NT2/D1 (cell line): ENCODE measurements around the gene PEAK1.

Experiments used
- SUZ12 ChIP-seq: IDR thresholded peaks from 2 replicates; pipeline ENCODE4 v1.6.1; 2011; ENCODE audit not compliant: insufficient read length, insufficient read depth; ENCODE audit errors: extremely low read depth
- YY1 ChIP-seq: IDR thresholded peaks from 2 replicates; pipeline ENCODE4 v1.6.1; 2011; ENCODE audit not compliant: insufficient read length, insufficient read depth

DNA sequence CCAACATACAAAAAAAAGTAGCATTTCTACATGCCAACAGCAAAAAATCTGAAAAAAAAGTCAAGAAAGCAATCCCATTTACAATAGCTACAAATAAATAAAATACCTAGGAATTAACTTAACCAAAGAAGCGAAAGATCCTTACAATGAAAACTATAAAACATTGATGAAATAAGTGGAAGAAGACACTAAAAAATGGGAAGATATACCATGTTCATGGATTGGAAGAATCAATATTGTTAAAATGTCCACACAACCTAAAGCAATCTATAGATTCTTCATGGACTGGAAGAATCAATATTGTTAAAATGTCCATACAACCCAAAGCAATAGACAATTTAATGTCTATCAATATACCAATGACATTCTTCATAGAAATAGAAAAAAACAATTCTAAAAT, 21.0 kb downstream of the PEAK1 start:
- TF ChIP-seq SUZ12 (no peak), YY1 (no peak)
